ENCODE measurements around the gene C9orf85.

- TF ChIP-seq CTCF (IDR thresholded peaks at IDR 0.05): no peak
- no peak for TF ChIP-seq EZH2 (IDR thresholded peaks at IDR 0.05)
Measured at GRCh38 chr9:71977003-71977402, 65.6 kb downstream of the C9orf85 start.
